AG04449 (cell line): ENCODE data around the gene SKI.

Experiments used
- CTCF ChIA-PET: fragments of 350-600 bp; formaldehyde crosslinking; extraction: SDS; loops from one replicate; lab custom pipeline; 2021; ENCODE audit warnings: antibody characterized with exemption; lab: Yijun Ruan, JAX
- POLR2A ChIA-PET: fragments of 400-600, 350-600 bp; formaldehyde crosslinking; extraction: SDS; loops from one replicate; lab custom pipeline; 2020; ENCODE audit warnings: antibody characterized with exemption, inconsistent platforms; lab: Yijun Ruan, JAX
- DNase-seq: peaks from one replicate; pipeline ENCODE4 v3.0.0-alpha.2; 2010; ENCODE audit warnings: low read depth, low spot score
- H3K4me3 ChIP-seq: 2 replicates; pipeline ENCODE4 v1.5.1; 2011; ENCODE audit warnings: low read depth, mild to moderate bottlenecking, control low read depth, low read length
- TF ChIP-seq, protein P1 (sequence below): IDR thresholded peaks from one replicate; pipeline ENCODE4 v1.5.1; 2011; ENCODE audit warnings: mild to moderate bottlenecking, moderate library complexity, low read length, control low read depth, inconsistent platforms; ENCODE audit not compliant: insufficient read depth; ENCODE audit errors: missing control alignments

Gene SKI

DNA sequence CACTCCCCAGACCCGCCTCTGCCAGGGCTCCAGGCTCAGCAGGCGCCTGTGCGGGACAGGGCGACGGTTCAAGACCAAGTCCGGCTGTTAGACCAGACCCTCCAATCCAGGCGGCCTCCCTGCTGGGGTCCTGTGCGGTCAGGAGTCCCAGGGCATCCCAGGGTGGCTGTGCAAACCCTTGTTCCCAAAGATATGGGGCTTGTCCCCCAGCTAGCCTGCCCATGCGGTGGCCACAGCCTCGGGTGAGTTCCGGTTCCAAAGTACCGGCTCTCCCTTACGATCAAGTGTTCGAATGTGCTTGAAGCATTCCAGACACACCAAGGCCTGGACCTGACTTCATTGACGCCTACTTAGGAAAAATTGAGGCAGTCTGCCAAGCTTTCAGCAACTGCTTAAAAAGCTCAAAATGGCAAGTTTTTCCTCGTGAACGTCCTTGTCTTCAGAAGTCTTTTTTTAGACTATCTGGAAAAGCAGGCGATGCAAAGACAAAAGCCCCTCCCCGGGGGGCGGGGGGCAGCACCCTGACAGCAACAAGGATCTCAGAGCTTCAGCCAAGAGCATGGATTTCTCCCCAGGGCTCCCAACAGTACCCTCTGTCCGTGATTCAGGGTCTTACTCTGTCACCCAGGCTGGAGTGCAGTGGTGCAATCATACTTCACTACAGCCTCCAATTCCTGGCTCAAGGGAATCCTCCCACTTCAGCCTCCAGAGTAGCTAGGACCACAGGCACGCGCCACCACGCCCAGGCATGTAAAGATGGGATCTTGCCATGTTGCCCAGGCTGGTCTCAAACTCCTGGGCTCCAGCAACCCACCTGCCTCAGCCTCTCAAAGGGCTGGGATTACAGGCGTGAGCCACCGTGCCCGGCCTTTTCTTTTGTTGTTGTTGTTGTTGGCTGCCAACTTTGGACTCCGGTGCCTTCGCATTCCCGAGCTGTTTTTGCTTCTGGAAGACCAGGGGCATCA, 35.8 kb upstream of the SKI start:
- CTCF ChIA-PET, result interaction anchor here (0.8 to 26.3 kb wide), 5 partner anchors 18 to 355 kb away, joined by 3 to 891 read pairs (median 6); partner anchors contain the start of genes MORN1 and RER1
- TF ChIP-seq, protein P1, sequence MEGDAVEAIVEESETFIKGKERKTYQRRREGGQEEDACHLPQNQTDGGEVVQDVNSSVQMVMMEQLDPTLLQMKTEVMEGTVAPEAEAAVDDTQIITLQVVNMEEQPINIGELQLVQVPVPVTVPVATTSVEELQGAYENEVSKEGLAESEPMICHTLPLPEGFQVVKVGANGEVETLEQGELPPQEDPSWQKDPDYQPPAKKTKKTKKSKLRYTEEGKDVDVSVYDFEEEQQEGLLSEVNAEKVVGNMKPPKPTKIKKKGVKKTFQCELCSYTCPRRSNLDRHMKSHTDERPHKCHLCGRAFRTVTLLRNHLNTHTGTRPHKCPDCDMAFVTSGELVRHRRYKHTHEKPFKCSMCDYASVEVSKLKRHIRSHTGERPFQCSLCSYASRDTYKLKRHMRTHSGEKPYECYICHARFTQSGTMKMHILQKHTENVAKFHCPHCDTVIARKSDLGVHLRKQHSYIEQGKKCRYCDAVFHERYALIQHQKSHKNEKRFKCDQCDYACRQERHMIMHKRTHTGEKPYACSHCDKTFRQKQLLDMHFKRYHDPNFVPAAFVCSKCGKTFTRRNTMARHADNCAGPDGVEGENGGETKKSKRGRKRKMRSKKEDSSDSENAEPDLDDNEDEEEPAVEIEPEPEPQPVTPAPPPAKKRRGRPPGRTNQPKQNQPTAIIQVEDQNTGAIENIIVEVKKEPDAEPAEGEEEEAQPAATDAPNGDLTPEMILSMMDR, result no peak
- DNase-seq, result no peak
- POLR2A ChIA-PET, result interaction anchor here (0.8 kb wide), 1 partner anchor 35 kb away, joined by 4 read pairs; no protein-coding TSS in a partner anchor
- peak overlapping the region; percentile 3; the same call in 1 of the 2 replicates for H3K4me3 ChIP-seq

- DNase-seq, result no peak
- CTCF ChIA-PET, result interaction anchor here (1.1 to 26.3 kb wide), 3 partner anchors 121 to 213 kb away, joined by 3 to 891 read pairs (median 43); partner anchors contain the start of genes MORN1 and RER1
- POLR2A ChIA-PET, result interaction anchor here (1.0 kb wide), 1 partner anchor 35 kb away, joined by 4 read pairs; the partner anchor contains the start of gene SKI
- H3K4me3 ChIP-seq, result peak overlapping the region; percentile 66
- TF ChIP-seq, protein P1, result no peak
Measured at GRCh38 chr1:2193514-2194281, 34.4 kb upstream of the SKI start.

DNA sequence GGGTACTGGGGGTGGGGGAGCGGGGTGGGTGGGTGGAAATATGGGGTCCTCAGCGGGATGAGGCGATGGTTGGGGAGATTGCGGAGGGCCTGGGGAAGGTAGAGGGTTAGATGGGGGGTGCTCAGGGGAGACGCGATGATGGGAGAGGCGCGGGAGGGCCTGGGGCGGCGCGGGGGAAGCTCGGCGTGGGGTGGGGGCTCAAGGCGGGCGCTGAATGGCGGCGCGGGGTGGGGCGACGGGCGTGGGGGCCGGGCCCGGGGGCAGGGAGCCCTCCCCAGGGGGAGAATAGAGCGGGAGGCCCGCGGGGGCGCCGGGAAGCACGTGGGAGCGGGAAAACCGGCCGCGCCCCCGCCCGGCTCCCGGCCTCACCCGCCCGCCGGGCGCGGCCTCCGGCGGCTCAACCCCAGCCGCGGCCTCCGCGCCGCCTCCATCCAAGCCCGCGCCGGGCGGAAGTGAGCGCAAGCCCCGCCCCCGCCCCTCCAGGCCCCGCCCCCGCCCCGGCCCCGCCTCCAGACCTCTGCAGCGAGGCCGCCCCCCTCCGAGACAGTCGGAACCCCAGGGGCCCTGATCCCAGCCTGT, 33.7 kb upstream of the SKI start, which contains the start of gene FAAP20:
TSS of gene FAAP20 (minus strand) at position 454 of the 579 bp plus-strand sequence. CDS start at position 431, 23 bp downstream.
- POLR2A ChIA-PET, result interaction anchor here (0.7 to 1.5 kb wide), 10 partner anchors 33 to 213 kb away, joined by 3 to 9 read pairs (median 4); partner anchors contain the start of genes MORN1, RER1 and SKI
- H3K4me3 ChIP-seq, result peak within 1 kb of the TSS; percentile 66
- no peak for DNase-seq
- TF ChIP-seq, protein P1, result no peak
- CTCF ChIA-PET, result interaction anchor here (0.7 to 26.3 kb wide), 37 partner anchors 11 to 1230 kb away, joined by 3 to 891 read pairs (median 6); partner anchors contain the start of genes MORN1, PEX10, RER1 and SKI

GRCh38 chr1:2194898-2195673, 33.0 kb upstream of the SKI start:
- DNase-seq, result no peak
- CTCF ChIA-PET, result interaction anchor here (0.7 to 26.3 kb wide), 38 partner anchors 10 to 1229 kb away, joined by 3 to 891 read pairs (median 6); partner anchors contain the start of genes MORN1, PEX10, RER1 and SKI
- TF ChIP-seq, protein P1, result peak; percentile 92
- POLR2A ChIA-PET, result interaction anchor here (0.7 to 1.5 kb wide), 10 partner anchors 10 to 213 kb away, joined by 3 to 9 read pairs (median 4); partner anchors contain the start of genes MORN1 and RER1
- H3K4me3 ChIP-seq, result peak overlapping the region; percentile 66

- H3K4me3 ChIP-seq, result no peak overlapping the region
- POLR2A ChIA-PET, result interaction anchor here (0.8 to 1.5 kb wide), 5 partner anchors 9 to 186 kb away, joined by 4 to 9 read pairs (median 6); no protein-coding TSS in a partner anchor
- TF ChIP-seq, protein P1, result no peak
Measured at GRCh38 chr1:2195785-2196184, 32.3 kb upstream of the SKI start.

More at GRCh38 chr1:2195785-2196184, 32.3 kb upstream of the SKI start:
- CTCF ChIA-PET, result interaction anchor here (0.9 to 26.3 kb wide), 18 partner anchors 10 to 352 kb away, joined by 3 to 891 read pairs (median 8); partner anchors contain the start of genes MORN1, PEX10, RER1 and SKI
- no peak for DNase-seq
